PC-9 (cell line): ENCODE measurements around the gene ARF3. TPM values are rescaled to one million over a fixed set of nuclear protein-coding genes. Genes with fewer than 3 reads are reported as not detected.
A peak's percentile ranks its signal among the peaks of the same experiment; 100 is the strongest.

Source experiments
- BruUV-seq: library from RNA; stranded (reverse); fragments of 400-500 nt; replicated peaks from 2 replicates; lab custom pipeline; 2021; lab: Mats Ljungman, UMichigan
- CTCF ChIA-PET: fragments of 300-600 bp; sonication (Branson Sonifier 250); formaldehyde crosslinking; loops from one replicate; lab custom pipeline; 2022; ENCODE audit warnings: antibody characterized with exemption; lab: Charles Lee
- POLR2A ChIA-PET: fragments of 300-600 bp; sonication (Branson Sonifier 250); formaldehyde crosslinking; loops from one replicate; lab custom pipeline; 2022; ENCODE audit warnings: antibody characterized with exemption; ENCODE audit not compliant: unreplicated experiment; lab: Charles Lee
- DNase-seq, 2 experiments: peaks; one replicate each; pipeline versions ENCODE4 v3.0.0 to v3.0.0-alpha.2; 2015 to 2022; ENCODE audit warnings: mixed read lengths in 1 of 2
- H2AFZ ChIP-seq: fragments of 200-600 bp; sonication (generic); 2 replicates; pipeline ENCODE4 v1.8.1; 2017; ENCODE audit warnings: antibody characterized with exemption
- H3F3A ChIP-seq: fragments of 200-600 bp; sonication (generic); 2 replicates; pipeline ENCODE4 v1.8.1; 2017; ENCODE audit warnings: antibody characterized with exemption, mild to moderate bottlenecking, low read depth; ENCODE audit not compliant: insufficient read depth
- H3K27ac ChIP-seq: fragments of 200-600 bp; sonication (generic); 2 replicates; pipeline ENCODE4 v1.6.1; 2016; ENCODE audit warnings: mixed run types
- H3K27me3 ChIP-seq: fragments of 200-600 bp; sonication (generic); 2 replicates; pipeline ENCODE4 v1.6.1; 2016; ENCODE audit warnings: low read depth, mixed run types; ENCODE audit not compliant: insufficient read depth
- H3K36me3 ChIP-seq: fragments of 200-600 bp; sonication (generic); 2 replicates; pipeline ENCODE4 v1.6.1; 2016; ENCODE audit warnings: low read depth, mixed run types
- H3K4me1 ChIP-seq: fragments of 200-600 bp; sonication (generic); replicated peaks from 2 replicates; pipeline ENCODE4 v1.6.1; 2016; ENCODE audit warnings: mixed run types; ENCODE audit not compliant: insufficient read depth
- H3K4me2 ChIP-seq: fragments of 200-600 bp; sonication (generic); 2 replicates; pipeline ENCODE4 v1.6.1; 2017; ENCODE audit warnings: mixed run types
- H3K4me3 ChIP-seq: fragments of 200-600 bp; sonication (generic); 2 replicates; pipeline ENCODE4 v1.6.1; 2016; ENCODE audit warnings: mixed run types
- H3K79me2 ChIP-seq: fragments of 200-600 bp; sonication (generic); 2 replicates; pipeline ENCODE4 v1.6.1; 2017; ENCODE audit warnings: low read depth, mixed run types
- H3K9me2 ChIP-seq: fragments of 200-600 bp; sonication (generic); 2 replicates; pipeline ENCODE4 v1.8.1; 2017; ENCODE audit warnings: mild to moderate bottlenecking; ENCODE audit not compliant: insufficient read depth
- H3K9me3 ChIP-seq: fragments of 200-600 bp; sonication (generic); 2 replicates; pipeline ENCODE4 v1.8.1; 2016; ENCODE audit warnings: low read depth; ENCODE audit not compliant: insufficient read depth
- H4K20me1 ChIP-seq: fragments of 200-600 bp; sonication (generic); 2 replicates; pipeline ENCODE4 v1.8.1; 2017; ENCODE audit not compliant: insufficient read depth
- EZH2 ChIP-seq: fragments of 200-600 bp; sonication (generic); IDR thresholded peaks from 2 replicates; pipeline ENCODE4 v1.8.0; 2017; ENCODE audit warnings: antibody characterized with exemption, low read depth
- intact Hi-C: fragments of 100-400 bp; cut with micrococcal nuclease; formaldehyde crosslinking; loops from one replicate; pipeline ENCODE4 v1.10.0; 2022; ENCODE audit not compliant: unreplicated experiment
- total RNA-seq: library from RNA; stranded (reverse); gene quantifications from 2 replicates; pipeline ENCODE4 v1.2.3, GENCODE V29; 2021
- TF ChIP-seq, protein P1 (sequence below): fragments of 200-600 bp; sonication (generic); conservative IDR thresholded peaks from 2 replicates; pipeline ENCODE4 v1.6.1; 2017; ENCODE audit warnings: mixed run types, antibody characterized with exemption, mild to moderate bottlenecking, moderate library complexity

Gene ARF3
- total RNA-seq, 1 experiment from 2014 or later, result 205 TPM

DNA sequence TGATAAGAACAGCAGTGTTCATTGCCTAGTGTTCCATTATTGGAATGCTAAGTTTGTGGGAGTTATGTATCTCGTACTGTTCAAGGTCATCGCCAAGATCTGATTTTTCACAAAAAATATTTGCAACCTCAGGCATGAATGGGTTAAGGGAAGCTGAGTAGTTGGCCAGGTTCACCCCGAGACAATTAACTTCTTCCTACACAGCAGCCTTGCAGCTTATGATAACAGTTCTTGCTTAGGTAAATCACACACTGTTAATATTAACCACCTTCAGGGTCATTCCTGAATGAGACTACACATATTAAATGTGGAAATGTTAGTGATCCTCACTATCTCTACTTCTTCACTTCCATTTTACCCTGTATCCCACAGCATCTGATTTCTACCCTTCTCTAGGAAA lies 50.0 kb downstream of the ARF3 start:
- Histone ChIP-seq H3K4me3 (no peak overlapping the region), H2AFZ (no peak overlapping the region), H3K4me2 (no peak overlapping the region), H3K9me2 (no peaks in the 10 kb centered on the region), H3K79me2 (no peaks in the 10 kb centered on the region), H3K27ac (no peak overlapping the region), H3K4me1 (peaks cover 11% of the 10 kb centered on the region), H4K20me1 (no peaks in the 10 kb centered on the region), H3K9me3 (no peaks in the 10 kb centered on the region), H3F3A (peaks cover 8% of the 10 kb centered on the region; the same call in 1 of the 2 replicates), H3K36me3 (no peaks in the 10 kb centered on the region), H3K27me3 (no peaks in the 10 kb centered on the region)
- no peak for DNase-seq
- intact Hi-C loops, result no loop called here
- TF ChIP-seq, protein P1, sequence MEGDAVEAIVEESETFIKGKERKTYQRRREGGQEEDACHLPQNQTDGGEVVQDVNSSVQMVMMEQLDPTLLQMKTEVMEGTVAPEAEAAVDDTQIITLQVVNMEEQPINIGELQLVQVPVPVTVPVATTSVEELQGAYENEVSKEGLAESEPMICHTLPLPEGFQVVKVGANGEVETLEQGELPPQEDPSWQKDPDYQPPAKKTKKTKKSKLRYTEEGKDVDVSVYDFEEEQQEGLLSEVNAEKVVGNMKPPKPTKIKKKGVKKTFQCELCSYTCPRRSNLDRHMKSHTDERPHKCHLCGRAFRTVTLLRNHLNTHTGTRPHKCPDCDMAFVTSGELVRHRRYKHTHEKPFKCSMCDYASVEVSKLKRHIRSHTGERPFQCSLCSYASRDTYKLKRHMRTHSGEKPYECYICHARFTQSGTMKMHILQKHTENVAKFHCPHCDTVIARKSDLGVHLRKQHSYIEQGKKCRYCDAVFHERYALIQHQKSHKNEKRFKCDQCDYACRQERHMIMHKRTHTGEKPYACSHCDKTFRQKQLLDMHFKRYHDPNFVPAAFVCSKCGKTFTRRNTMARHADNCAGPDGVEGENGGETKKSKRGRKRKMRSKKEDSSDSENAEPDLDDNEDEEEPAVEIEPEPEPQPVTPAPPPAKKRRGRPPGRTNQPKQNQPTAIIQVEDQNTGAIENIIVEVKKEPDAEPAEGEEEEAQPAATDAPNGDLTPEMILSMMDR, result no peak
- TF ChIP-seq EZH2, result no peak
- ChIA-PET CTCF (no interaction called here), POLR2A (no interaction called here)
- BruUV-seq, result no TSS peak

DNA sequence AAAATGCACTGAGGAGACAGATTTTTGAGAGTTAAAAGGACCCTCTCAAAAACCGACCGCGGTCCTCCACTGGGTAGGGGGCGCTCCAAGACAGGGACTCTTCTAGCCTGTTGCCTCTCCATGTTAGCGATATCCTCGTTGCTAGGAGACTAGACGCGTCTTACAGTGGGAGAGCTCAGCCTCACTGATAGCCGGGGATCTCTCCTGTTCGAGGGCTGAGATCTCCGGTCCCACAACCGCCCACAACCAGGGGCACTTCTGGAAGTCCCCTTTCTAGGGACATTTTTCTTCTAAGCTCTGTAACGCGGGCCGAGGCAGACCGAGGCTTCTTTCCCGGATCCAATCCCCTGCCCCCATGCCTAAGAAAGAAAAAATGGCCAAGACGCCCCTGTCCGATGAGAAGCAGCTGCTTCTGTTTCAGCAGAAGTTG lies 53.3 kb downstream of the ARF3 start:
- Histone ChIP-seq H3K36me3 (no peaks in the 10 kb centered on the region), H4K20me1 (no peaks in the 10 kb centered on the region), H3K9me3 (no peaks in the 10 kb centered on the region), H3F3A (0 out of 2 replicates have a peak, but pooled peaks cover 3% of the 10 kb centered on the region), H3K27ac (no peak overlapping the region), H3K79me2 (no peaks in the 10 kb centered on the region), H3K4me1 (no peaks in the 10 kb centered on the region), H3K27me3 (no peaks in the 10 kb centered on the region), H2AFZ (no peak overlapping the region), H3K4me3 (no peak overlapping the region), H3K4me2 (no peak overlapping the region), H3K9me2 (no peaks in the 10 kb centered on the region)
- peak in 1 of 2 experiments; percentile 54 for DNase-seq
- no peak for TF ChIP-seq EZH2
- TF ChIP-seq, protein P1, result peak; percentile 23; the same call in 1 of the 2 replicates
- intact Hi-C loops, result no loop called here
- ChIA-PET CTCF (interaction anchor here (0.6 kb wide), 1 partner anchor 50 kb away, joined by 5 read pairs; no protein-coding TSS in a partner anchor), POLR2A (no interaction called here)
- no TSS peak for BruUV-seq

DNA sequence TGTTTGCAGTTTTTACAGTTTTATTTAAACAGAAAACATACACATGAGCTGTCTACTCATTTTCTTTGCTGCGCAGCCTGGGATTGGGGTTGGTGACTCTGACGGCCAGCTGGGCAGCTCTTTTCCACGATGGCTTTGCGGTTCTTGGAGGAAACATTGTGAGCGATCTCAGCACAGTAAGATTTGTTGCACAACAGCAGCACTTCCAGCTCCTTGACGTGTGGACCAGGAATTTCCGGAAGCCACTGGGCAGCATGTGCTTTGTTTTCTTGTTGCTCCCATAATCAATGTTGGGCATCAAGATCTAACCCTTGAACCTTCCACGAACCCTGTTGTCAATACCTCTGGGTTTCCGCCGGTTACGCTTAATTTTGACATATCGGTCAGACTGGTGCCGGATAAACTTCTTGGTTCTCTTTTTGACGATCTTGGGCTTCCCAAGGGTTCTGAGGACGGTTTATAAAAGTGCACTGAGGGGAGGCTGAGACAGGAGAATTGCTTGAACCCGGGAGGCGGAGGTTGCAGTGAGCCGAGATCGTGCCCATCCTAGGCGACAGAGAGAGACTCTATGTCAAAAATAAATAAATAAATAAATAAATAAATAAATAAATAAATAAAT lies 53.8 kb downstream of the ARF3 start:
- no peaks in the 10 kb centered on the region for H3K27me3 ChIP-seq
- no peaks in the 10 kb centered on the region for H4K20me1 ChIP-seq
- H3K4me1 ChIP-seq, result no peaks in the 10 kb centered on the region
- H3F3A ChIP-seq, result 0 out of 2 replicates have a peak, but pooled peaks cover 3% of the 10 kb centered on the region
- intact Hi-C loops, result no loop called here
- ChIA-PET CTCF (no interaction called here), POLR2A (no interaction called here)
- no peak overlapping the region for H2AFZ ChIP-seq
- H3K79me2 ChIP-seq, result no peaks in the 10 kb centered on the region
- H3K4me2 ChIP-seq, result no peak overlapping the region
- no peaks in the 10 kb centered on the region for H3K9me2 ChIP-seq
- H3K9me3 ChIP-seq, result no peaks in the 10 kb centered on the region
- no peaks in the 10 kb centered on the region for H3K36me3 ChIP-seq
- no peak overlapping the region for H3K27ac ChIP-seq
- no peak for DNase-seq
- no peak overlapping the region for H3K4me3 ChIP-seq
- TF ChIP-seq EZH2, result no peak
- TF ChIP-seq, protein P1, result no peak
- no TSS peak for BruUV-seq
